ENCODE results near the gene ANXA2.
"Not testable (repeated sequence)": the region's sequence is repeated elsewhere in the genome, so short reads cannot be mapped to it uniquely, and the experiment has no call there.

Gene ANXA2

DNA sequence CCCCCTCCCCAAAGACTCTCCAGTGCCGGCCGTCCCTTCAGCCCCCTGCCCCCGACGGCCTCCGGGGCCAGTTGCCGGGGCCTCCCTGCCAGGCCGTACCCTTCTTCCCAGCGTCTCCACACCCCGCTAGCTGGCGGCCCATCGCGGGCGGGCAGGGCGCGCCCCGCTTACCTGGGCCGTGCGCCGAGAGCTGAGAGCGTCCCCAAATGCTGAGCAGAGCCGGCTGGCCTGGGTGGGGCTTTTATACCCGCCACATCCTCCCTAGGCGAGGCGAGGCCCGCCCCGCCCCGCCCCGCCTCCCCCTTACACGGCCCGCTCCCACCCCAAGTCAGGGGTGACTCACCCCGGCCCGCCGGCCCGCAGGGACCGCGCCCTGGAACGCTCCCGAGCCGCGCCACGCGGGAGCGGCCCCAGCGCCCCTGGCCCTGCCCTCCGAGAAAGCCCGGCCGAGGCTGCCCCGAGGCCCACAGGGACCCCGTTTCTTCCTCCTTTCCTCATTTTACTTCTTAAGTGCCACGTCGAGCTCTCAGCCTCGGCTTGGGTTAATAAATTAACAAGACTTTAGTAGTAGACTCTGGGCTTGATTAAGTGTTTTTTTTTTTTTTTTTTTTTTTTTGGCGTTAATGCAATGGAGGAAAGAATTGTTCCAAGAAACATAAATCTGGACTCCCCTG, at the start of gene ANXA2:
TSS of gene ANXA2 (minus strand) at position 215 of the 674 bp plus-strand sequence. CDS start 11,911 bp downstream, outside the sequence.
- peak; percentile 95 for DNase-seq

DNA sequence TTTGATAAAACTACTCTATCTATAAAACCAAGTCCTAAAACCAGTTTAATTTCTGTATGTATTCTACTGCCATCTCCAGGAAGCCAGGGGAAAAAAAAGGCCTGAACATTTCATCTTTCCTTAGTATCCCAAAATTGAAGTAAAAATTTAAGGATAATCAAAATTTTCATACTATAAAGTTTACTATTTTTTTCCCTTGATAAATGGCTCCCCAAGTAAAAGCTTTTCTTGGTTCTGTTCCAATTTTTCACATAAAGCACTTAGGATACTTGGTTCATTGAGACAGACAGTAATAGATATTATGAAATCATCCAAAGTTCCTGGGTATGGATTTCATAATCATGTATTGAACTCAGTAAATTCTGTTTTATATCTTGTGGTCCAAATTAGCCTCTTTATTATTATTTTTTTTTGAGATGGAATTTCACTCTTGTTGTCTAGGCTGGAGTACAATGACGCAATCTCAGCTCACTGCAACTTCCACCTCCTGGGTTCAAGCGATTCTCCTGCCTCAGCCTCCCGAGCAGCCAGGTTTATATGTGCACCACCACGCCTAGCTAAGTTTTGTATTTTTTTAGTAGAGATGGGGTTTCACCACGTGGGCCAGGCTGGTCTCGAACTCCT, 46.6 kb upstream of the ANXA2 start:
- no peak for DNase-seq

DNA sequence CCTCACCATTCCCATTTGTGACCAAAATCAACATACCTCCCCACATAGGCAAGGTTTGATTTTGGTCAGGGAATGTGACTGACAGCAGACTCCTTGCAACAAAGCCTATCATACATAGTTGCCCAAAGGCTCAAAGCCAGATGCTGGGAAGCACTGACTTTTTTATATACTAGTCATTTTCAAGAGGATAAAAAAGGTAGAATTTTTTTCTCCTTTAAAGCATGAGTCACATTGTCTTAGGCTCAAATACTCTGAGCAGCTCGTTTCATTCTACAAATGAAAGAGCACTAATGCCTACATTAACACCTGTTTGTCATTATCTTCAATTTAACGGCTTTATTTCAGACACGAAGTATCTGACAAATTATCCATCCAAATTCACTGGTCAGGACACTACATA, 45.0 kb upstream of the ANXA2 start:
- peak; percentile 28 for DNase-seq

DNA sequence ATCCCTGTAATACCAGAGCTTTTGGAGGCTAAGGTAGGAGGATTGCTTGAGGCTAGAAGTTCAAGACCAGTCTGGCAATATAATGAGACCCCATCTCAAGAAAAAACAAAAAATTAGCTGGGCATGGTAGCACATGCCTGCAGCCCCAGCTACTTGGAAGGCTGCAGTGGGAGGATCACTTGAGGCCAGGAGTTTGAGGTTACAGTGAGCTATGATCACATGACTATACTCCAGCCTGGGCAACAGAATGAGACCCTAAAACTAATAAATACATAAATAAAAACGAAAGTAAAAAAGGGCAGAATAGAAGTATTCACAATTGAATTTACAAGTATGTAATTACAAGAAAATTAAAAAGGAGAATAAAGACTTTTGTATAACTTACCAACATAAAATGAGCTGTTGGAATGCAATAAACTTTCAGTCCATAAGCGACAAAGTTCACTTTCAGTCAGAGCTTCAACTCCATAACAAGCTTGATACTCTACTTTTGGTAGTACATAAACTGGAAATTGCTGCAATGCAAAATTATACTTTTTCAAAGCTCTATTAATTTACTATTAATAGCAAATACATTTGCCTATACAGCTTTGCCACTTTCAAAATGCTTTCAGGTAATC, 44.4 kb upstream of the ANXA2 start:
- no peak for DNase-seq

DNA sequence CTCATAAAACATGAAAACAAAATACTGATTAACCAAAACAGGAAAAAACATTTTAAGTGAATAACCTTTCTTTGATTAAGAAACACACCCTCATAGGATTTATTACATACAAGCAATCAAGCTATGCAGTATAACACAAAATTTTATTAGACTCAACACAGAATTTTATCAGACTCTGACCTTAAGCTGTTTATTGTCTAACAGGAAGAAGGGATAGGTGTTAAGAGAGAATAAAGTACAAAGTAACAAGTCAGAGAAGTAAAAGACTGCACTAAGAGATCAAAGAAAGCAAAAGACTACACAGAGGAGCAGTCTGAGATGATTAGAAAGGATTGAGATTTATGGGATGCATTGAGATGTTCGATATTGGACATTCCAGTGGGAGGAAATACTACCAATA, 43.5 kb upstream of the ANXA2 start:
- DNase-seq = no peak

DNA sequence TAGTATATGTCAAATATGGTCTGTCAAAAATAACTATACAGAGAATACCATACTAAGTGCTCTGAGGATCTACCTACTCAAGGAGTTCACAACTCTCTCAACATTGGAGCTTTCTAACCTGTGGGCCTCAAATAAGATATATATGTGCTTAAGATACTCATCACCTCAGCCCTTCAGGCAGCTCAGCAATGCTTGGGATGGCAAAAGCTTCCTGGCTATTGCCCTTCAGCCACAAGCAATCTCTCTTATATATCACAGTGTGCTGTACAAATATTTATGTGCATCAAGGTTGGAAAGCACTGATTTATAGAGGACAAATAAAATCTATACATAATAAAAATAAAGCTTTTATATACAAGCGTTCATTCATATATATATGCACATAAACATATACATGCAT, 40.9 kb upstream of the ANXA2 start:
- no peak for DNase-seq

DNA sequence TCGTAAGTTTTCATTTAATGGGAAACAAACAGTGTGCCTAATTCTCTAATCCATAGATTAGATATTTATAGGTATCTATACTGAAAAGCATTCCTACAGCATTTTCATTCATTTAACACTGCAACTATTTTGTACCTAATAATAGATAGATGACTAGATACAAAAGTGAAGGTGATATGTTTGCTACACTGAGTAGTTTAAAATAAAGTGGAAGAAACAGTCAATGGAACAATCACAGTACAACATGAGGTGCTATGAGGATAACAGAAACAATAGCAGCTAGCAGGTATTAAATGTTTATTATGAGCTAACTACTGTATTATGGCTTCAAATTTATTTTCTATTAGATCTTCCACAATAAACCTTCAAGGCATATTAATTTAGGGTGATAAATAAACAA, 31.1 kb upstream of the ANXA2 start:
- DNase-seq = no peak

DNA sequence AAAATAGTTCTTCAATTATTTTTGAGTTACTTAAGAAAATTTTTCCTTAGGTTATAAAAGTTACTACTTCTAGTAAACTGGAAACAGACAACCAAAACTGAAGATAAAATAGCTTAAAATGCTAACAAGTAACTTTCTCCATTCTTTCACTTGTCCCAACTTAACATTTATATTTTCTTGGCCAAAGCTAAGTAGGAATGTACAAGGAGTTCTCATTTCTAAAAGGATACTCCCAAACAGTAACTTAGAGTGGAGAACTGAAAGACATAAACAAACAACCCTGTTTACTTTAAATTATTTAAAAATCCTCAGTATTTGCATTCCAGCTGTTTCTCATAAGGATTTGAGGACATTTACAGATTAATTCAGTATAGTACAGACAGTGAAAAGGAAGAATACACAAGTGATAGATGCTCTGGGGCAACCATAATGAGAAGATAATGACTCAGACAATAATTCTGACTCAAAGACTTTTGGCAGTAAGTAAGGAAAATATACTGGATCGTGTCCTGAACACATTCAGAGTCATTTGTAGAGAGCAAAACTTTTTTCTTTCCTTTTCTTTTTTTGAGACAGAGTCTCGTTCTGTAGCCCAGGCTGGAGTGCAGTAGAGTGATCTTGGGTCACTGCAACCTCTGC, 29.2 kb upstream of the ANXA2 start:
- DNase-seq = peak; percentile 69

DNA sequence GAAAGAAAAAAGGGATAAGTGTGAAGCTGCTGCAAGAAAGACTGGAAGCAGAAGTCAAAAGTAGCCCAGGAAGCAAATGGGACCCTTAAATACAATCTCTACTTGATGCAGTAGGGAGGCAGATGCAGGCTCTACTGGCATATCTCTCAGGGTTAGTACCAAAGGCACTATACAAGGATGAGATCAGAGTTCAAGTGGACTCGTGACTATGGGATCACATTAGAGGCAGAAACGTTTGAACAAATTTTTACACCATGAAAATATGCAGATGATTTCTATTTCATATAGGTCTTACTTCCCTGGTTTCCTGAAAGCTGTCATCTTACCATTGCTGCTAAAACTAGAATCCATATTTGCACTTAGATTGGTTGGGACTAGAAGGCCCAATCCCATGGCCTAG, 27.7 kb upstream of the ANXA2 start:
- no peak for DNase-seq

DNA sequence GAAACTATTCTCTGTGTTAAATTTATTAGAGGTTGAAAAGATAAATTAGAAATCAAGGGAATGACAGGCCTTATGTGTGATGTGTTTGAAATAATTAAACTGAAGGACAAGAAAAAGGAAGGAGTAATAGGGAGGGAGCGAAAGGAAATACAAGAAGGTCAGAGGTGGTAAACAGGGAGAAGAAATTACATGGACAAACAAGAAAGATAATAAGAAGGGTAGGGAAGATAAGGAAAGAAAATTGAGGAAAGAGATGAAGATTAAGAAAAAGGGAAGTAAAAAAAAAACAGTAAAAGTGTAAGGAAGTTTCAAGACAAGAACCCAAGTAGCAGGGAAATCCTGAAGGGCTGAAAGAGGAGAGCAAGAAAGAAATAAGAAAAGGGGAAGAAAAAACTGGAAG, 26.2 kb upstream of the ANXA2 start:
- no peak for DNase-seq

DNA sequence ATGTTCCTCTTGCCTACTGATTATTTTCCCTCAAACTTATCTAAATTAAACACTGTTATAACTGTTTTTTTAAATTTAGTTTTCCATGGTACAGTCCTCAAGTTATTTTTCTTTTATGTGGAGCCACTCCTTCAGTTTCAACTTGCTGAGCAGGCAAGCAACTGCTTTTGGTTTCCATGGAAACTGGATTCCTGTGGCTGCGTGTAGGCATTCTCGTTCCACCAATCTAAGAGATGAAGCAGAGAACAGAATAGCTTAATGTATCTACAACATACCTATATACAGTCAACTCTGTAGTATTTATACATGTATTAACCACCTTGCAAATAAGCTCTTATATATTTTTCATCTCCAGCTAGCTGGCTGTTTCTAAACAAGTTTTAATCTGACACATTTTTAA, 25.8 kb upstream of the ANXA2 start:
- DNase-seq = peak; percentile 95

DNA sequence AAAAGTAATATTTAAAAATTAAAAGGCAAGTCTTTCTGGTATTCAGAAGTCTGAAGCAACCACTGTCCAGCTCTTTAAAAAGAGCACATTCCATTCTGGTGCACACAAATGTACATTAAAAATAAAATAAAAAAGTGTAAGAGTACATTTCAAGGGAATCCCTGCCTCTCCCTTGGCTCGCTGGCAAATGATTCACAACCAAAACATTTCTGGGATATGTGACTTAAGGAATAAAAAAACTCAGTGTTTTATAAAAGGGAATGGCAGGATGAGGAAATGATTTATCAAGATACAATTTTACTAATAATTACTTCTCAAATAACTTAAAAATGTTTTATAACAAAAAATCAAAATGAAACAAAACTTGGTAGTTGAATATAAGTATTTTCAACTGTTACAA, 23.8 kb upstream of the ANXA2 start:
- peak; percentile 93 for DNase-seq

DNA sequence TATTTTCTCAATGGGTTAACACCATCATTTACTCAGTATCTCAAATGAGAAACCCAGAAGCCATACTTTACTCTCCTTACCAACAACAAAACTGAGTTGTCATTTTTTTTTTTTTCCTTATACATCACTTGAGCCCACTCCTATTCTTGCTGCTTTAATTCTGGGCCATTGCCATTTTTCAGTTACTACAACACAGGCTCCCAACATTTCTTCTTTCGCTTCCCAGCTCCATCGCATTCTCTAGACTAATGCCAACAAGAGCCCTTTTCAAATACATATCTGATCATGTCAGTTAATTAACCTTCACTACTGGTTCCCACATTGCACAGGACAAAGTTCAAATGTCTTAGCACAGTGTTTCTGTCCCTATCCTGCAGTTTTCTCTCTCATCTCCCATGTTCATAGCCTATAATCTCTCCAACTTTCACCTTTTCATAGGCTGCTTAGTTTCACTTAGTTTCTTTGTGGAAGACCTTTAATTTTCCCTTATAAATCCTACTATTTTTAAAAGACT, 22.5 kb upstream of the ANXA2 start:
- no peak for DNase-seq

DNA sequence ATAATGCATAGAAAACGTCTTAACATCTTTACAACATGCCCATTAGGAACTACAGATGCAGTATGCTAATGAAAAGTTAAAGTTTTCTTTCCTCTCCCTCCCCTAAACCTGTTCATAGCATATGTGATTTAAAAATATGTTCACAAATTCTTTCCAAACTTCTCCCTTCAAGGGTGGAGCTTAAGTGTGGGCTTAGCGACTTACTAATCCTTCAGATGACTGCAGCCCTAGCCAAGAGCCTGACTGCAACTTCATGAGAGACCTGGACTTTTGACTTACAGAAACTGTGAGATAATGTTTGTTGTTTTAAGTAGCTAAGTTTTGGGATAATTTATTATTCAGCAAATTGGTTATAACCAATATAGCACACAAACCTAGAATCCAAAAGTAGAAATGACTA, 22.0 kb upstream of the ANXA2 start:
- peak; percentile 26 for DNase-seq

DNA sequence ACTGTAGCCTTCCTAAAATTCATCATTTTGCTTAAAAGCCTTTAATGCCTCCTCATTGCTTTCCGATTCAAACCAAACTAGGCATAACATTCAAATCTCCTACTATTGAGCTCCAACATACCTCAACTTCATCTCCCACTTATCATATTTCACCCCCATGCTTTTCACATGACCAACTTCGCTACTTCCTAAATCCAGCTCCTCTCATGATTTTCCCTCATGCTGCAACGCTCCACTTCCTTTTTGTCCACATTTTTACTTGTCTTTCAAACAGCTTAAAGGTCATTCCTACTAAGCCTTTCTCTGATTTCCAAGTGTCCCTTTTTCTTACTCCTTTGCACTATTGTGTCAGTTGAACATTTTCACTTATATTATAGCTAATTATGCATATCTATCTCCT, 20.3 kb upstream of the ANXA2 start:
- DNase-seq = no peak

DNA sequence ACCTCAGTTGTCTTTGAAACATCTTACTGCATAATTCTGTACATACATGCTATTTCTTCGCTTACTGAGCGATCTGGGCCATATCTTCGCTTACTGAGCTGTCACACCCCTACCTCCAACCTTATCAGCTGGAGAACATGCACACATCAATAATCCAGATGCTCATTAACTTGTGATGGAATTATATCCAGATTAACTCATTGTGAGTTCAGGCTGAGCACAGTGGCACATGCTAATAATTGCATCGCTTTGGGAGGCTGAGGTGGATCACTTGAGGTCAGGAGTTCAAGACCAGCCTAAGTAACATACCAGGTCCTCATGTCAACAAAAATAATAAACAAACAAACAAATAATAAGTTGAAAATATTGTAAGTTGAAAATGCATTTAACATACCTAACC, 19.3 kb upstream of the ANXA2 start:
- no peak for DNase-seq

DNA sequence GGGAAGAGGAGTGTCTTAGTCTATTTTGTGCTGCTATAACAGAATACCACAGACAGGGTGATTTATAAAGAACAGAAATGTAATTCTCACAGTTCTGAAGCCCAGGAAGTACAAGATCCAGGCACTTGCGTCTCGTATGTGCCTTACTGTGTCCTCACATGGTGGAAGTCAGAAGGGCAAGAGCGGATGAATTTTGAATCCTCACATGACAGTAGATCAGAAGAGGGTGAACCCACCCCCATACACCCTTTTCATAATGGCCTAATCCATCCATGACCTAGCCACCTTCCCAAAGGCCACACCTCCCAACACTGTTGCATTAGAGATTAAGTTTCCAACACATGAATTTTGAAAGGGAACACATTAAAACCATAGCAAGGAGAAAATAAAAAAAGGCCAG, 18.7 kb upstream of the ANXA2 start:
- no peak for DNase-seq

DNA sequence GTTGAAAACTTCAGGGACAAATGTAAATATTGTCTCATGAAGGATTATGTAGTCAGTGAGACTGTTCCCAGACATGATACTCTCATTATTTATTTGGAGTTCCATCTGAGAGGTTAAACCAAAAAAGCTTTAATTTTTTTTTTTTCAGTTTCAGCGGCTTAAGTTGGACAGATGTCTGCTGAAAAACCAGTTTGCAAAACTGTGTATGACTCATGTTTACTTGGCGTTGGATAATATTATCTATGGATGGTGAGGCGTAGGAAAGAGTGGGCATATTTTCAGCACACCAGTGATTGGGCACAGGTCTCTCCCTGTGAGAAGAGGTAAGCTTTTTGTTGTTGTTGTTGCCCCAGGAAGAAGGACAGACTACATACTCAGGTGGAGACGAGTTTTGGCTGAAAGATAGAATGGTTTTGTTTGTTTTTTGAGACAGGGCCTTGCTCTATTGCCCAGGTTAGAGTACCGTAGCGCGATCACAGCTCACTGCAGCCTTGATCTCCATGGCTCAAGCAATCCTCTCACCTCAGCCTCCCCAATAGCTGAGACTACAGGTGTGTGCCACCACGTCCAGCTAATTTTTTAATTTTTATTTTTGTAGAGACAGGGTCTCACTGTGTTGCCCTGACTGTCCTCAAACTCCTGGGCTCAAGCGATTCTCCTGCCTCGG, 16.4 kb upstream of the ANXA2 start:
- peak; percentile 66 for DNase-seq

DNA sequence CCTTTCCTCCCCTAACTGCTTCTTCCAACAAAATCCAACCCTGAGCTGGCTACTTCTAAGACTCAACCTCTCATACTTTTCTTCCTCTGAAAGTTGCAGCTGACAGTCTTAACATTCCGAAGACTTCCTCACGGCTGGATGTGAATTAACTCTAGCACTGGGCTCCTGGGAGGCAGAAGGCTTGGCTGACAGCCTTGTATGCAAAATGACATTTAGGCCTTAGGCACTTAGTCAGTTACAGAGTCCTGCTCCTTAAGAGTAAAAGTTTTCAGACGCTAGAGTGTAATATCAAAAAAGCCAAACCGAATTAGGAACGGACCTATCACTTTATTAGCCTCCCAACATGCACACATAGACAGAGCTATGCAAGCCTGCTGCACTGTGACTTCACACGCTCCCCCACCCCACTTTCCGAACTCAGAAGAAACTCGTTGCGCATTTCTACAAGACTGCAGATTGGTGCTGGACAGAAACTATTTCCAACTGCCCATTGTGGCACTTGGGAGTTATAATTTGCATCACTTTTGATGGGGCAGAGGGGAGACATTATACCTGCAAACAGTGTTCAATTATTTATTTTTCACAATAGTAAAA, 15.5 kb upstream of the ANXA2 start:
- DNase-seq = no peak

DNA sequence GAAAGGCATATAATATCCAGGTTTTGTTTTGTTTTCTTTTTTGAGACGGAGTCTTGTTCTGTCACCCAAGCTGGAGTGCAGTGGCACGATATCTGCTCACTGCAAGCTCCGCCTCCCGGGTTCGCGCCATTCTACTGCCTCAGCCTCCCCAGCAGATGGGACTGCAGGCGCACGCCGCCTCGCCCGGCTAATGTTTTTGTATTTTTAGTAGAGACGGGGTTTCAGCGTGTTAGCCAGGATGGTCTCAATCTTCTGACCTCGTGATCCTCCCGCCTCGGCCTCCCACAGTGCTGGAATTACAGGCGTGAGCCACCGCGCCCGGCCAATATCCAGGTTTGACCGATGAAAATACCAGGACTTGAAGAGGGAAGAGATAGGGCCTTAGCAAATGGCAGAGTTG, 15.0 kb upstream of the ANXA2 start:
- DNase-seq = not testable (repeated sequence)

DNA sequence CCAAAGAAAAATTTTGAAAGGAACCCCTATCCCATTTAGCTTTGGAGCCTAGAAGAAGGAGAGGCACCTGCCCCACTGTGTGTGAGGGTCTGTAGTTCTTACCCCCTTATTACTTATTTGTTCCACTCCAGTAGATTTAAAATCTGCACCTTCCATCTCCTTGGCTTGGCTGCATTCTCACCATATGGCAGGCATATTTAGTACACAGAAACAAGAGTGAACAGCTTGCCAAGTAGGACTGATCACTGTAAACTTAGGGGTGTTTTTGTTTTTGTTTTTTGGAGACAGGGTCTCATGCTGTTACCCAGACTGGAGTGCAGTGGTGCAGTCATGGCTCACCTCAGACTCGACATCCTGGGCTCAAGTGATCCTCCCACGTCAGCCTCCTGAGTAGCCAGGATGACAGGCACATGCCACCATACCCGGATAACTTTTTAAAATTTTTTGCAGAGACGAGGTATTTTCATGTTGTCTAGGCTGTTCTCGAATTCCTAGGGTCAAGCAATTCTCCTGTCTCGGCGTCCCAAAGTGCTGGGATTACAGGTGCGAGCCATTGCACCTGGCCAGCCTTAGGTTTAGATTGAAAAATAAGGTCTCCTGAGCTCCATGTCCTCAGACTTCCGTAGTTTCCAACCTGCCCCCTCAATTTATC, 14.1 kb upstream of the ANXA2 start:
- DNase-seq = no peak

DNA sequence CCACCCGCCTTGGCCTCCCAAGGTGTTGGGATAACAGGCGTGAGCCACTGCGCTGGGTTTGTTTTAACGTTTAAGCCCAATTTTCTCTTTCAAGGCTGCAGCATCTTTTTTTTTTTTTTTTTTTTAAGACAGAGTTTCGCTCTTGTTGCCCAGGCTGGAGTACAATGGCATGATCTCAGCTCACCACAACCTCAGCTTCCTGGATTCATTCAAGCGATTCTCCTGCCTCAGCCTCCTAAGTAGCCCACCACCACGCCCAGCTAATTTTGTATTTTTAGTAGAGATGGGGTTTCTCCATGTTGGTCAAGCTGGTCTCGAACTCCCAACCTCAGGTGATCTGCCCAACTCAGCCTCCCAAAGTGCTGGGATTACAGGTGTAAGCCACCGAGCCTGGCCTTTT, 12.6 kb upstream of the ANXA2 start:
- not testable (repeated sequence) for DNase-seq

Data from NCI-H226 (cell line).